HG03565 (cell line): ENCODE data around the gene LCMT2.
"Not testable (repeated sequence)": the region's sequence is repeated elsewhere in the genome, so short reads cannot be mapped to it uniquely, and the experiment has no call there.

Source experiments
- ATAC-seq: cut with Tn5 transposase; IDR thresholded peaks from one replicate; pipeline ENCODE4 v1.9.1; 2021; ENCODE audit warnings: mild to moderate bottlenecking, moderate library complexity; ENCODE audit not compliant: unreplicated experiment

LCMT2 gene

DNA sequence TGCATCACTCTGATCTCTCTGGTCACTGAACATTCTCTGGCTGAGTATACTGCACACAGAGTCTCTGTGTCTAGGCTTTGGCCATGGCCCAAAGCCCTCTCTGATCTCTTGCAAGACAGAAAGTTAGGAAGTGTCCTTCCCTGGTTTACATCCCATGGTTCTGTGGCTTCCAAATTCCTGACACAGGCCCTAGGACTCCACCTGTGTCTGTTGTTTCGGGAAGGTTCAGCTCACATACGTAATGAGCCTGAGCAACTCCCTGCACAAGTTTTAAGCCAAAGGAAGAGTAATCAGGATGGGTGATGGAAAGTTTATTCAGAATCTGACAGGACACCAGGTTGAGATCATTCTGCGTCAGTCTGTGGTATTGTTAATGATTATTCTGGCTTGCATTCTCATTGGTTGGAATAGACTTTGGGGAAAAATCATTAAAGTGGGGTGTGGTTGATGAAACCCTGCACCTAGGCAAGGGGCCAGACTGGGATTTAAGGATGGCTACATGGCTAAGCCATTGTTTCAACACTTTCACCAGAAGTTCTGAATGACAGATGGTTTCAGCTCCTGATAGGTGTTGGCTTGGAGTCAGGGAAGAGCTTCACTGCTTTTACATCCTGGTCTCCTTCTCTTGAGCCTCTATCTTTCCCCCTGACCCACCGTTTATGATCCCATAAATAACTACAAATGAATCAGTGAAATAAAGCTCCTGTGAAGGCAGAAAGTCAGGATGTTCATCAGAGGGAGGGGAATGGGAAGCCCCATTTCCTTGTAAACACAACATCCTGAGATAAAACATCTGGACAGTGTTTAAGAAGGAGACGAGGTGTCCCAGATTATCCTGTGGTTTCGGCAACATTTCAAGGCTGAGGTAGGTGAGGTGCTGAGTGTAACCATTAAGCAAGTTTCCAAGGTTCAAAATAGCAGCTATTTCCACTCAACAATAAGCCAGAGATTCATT, 14.1 kb downstream of the LCMT2 start:
- no peak for ATAC-seq

DNA sequence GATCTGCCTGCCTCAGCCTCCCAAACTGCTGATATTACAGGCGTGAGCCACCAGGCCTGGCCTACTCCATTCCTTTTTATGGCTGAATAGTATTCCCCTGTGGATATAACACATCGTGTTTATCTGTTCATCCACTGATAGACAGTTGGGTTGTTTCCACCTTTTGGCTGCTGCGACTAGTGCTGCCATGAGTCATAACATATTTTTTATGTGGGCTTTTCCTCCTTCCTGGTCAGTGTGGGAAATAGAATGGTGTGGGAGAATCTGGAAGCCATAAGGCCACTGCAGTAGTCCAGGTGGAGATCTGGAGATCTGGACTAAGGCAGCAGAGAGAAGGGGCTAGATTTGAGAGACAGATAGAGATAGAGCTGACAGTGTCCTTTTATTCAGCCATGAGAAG, 16.2 kb downstream of the LCMT2 start:
- ATAC-seq = no peak

DNA sequence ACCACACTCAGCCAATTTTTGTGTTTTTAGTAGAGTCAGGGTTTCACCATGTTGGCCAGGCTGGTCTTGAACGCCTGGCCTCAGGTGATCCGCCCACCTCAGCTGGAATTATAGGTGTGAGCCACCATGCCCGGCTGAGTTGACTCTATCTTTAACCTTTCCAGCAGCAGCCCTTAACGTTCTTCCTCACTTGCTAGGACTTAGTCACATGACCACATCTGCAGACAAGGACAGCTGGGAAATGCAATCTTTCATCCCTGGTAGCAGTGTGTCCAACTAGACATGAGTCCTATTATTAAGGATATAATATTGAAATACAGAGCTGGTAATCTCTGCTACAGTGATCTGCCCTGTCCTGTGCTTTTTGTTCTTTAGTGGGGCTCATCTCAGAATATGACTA, 18.0 kb downstream of the LCMT2 start:
- no peak for ATAC-seq

DNA sequence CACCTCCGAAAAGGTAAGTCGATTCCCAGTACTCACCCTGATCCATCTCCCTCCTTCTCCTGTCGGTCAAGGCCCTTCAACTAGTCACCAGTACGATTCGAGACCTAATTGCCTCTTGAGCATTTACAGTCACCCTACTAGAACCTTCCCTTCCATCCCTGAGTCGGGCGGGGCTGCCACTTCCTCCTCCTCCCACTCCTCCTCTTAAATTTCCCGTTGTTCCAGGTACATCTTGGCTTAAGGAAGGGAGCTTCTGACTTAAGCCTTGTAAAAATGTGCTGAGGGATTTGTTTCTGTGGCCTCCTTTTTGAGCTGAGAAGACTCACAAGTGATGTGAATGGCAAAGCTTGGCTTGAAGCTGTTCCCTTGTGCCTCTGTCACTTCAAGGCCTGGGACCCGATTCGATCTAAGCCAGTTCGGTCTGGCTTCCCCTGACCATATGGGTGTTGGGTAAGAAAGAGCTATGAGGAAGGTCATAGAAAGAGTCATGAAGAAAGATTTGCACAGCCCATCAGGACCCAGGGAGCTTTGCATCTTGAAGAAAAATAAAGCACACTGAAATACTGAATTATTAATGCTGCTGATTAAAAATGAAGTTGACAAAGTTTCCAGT, 28.1 kb downstream of the LCMT2 start, which contains the start of gene TGM7:
TGM7 (minus strand) TSS at position 51 of the 613 bp plus-strand sequence.
- ATAC-seq = no peak

DNA sequence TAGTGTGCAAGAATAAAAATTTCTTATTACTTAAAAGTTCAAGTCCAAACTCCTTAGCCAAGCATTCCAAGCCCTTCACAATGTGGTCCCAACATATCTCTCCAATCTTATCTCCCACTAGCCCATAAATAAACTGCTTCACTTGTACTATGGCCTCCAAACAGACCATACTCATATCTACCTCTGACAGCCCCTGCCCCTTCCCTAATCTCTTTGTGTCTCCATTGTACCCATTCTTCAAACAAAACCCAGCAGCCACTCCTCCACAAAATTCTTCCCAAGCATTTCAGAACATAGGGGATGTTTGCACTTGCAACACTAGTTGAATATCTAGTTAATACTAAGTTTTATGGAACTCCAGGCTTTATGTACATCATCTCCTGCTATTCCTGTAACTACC, 30.5 kb downstream of the LCMT2 start:
- ATAC-seq = no peak

DNA sequence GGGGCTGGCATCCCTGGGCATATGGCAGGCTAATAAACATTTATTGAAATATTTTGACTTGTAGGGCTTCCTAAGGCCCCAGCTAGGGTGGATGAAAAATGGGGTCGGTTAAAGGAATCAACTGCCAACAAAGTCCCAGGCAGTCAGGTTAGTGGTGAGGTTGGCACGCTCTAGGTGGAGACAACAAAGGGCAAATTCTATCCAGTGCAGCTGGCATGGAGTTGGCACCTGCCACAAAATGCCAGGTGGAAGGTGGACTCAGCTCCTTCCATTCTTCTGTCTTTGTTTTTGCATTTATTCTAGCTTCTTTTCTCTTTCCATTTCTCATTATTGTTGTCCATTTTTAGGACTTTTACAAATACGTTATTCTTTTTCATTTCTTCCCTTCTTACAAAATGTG, 31.0 kb downstream of the LCMT2 start:
- ATAC-seq = no peak

DNA sequence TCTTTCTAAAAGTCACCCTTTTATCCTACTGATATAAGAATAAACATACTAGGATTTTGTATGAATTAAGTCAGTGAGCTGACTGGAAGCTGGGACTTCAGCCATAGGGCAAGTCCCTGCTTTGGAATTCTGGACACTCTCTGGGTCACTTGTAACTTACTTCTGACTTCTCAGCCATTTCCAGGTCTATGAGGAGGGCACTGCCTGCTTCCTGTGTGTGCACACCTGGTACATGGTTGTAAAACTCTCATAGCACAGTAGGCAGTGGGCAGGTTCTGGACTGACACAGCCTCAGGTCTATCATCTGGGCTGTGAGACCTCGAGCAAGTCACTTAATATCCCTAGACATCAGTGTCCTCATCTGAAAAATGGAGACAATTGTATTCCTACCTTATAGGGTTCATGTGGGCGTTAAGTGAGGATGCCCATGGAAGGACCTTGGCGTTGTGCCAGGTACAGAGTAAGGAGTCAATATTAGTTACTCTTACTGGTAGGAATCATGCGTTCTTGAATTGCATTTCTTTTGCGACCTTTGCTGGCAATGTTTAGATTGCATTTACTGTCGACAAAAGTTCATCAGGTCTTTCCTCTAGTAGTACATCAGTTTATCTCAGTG, 36.2 kb downstream of the LCMT2 start:
- no peak for ATAC-seq

DNA sequence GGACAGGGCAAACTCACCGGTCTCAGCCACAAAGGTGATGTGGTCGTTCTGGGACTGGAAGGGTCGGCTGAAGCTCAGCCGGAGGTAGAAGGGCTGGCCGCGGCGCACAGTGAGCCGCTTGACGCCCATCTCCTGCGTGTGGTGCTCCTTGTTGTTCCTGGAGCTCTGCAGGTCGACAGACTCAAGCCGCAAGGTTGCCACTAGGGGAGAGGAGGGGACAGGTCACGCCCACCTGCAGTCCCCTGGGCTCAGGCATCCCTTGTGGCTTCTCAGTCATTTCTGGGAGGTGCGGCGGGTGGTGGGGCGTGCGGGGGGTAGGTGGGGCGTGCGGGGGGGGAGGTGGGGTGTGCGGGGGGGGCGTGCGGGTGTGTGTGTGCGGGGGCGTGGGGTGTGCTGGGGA, 36.9 kb downstream of the LCMT2 start:
- no peak for ATAC-seq

DNA sequence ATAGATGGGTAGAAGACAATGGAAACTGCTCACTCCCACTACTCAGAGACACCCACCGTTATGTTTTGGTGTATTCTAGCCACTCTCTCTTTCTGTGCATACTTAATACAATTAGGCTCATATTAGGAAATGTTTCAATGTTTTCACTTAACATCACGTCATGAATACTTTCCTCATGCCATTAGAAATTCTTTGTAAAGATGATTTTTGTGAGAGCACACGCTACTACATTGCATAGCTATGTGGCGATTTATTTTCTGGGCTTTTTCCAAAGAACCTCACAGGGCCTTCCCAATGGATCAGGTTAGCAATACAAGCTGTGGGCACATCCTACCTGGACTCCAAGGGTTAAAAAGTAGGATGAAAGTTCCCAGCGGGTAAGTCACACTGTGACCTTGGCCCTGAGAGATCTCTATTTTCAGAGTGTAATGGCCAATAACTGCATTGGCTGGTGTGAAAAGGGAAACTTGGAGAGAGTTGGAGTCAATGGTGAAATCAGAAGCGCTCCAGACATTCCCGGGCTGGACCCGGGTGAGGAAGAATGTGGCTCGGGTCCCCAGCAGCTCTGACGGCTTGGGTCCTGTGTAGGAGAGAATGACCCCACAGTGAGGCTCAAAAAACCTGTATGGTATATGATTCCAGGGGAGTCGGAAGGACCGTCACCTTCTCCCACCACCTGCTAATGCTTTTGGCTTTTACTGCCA, 37.8 kb downstream of the LCMT2 start:
- ATAC-seq = no peak

DNA sequence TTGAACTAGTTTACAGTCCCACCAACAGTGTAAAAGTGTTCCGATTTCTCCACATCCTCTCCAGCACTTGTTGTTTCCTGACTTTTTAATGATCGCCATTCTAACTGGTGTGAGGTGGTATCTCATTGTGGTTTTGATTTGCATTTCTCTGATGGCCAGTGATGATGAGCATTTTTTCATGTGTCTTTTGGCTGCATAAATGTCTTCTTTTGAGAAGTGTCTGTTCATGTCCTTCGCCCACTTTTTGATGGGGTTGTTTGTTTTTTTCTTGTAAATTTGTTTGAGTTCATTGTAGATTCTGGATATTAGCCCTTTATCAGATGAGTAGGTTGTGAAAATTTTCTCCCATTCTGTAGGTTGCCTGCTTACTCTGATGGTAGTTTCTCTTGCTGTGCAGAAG, 40.7 kb downstream of the LCMT2 start:
- not testable (repeated sequence) for ATAC-seq

DNA sequence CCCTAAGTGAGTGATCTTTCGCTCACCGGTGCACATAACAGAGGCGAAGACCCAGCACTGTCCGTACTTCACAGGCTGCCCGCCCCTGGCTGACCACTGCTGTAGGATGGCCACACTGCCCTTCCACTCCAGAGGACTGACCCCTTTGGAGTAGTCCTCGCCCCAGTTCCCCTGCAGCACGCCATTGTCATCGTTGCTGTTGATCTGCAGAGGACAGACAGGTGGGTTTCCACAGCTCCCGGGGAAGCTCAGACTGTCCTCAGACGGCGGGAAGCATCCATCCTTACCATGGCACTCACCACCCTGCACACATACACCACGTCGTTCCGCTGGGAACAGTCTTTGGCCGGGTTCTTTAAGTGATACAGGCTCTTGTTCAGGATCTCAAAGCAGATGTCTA, 43.1 kb downstream of the LCMT2 start:
- no peak for ATAC-seq

DNA sequence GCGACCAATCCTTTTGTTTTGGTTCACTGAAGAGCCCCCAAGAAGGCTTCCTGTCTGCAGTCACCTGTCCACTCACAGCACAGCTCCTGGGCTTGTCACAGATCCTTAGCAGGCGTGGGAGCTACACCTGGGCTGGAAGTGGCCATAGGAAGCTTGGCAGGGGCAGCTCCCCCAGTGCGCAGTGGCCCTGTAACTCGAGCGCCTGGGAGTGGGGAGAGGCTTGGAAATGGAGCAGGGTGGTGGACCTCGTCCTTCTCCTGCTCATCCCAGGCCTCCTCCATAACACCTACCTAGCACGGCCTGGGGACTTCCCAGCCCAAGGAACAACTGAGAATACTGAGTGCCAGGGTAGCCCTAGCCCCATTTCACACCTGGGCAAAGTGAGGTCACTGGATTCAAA, 44.3 kb downstream of the LCMT2 start:
- no peak for ATAC-seq

DNA sequence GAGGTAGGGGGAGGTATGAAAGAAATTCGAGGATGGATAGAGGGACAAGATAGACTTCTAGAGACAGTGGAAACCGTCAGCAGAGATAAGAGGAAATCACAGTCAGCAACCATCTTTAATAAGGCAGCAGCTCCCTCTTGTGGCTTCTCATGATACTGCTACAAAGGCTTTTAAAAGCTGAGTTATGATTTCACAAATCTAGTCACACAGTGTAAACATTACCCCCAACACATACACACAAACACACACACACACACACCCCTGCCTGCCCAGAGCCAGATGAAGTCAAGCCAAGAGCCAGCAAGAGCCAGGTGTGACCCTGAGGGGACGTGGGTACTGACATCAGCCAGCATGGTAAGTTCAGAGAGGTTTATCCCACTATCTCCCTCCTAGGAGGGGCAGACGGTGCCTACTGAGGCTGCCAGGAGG, 44.8 kb downstream of the LCMT2 start:
- ATAC-seq = no peak

DNA sequence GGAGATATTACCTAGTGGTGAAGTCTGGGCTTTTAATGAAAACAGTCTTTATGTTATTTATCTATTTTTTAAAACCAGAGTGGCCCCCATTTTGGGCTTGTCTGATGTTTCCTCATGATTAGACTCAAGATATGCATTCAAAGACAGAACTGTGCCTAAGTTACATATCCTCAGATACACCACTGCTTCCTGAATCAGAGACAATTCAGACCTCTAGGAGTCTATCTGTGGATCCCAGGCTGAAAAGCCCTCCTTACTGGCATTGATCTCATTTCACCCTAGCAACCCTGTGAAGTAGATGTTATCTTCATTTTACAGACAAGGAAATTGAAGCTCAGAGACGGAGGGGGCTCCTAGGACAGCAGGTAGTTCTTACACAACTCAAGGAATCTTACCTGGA, 46.8 kb downstream of the LCMT2 start:
- no peak for ATAC-seq

DNA sequence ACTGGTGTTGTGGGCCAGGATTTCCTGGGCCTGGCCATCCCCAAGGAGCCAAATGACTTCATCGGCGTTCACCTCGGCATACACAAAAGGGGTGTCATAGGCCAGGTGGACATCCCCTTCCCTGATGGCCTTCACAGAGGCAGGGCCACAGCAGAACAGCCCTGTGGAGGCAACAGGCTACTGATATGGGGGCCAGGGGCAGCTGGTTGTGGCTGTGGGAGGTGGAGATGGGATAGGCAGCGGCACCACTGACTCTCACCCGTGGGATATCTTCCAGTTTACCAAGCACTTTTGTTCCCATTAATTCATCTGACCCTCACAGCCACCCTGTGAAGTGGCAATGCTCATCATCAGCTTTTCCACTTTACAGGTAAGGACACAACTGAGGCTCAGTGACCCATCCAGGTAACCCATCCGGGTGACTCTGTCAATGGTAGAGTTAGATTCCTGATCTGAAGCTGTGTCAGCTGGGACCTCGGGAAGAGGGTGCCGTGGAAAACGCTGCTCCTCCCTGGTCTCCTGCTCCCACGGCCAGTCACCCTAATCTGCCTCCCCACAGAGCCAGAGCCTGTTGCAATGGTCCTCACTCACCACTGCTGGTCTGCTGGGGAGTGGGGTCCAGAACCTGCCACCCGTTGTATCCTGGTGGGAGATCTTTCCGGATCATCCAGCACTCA, 48.3 kb downstream of the LCMT2 start:
- no peak for ATAC-seq

DNA sequence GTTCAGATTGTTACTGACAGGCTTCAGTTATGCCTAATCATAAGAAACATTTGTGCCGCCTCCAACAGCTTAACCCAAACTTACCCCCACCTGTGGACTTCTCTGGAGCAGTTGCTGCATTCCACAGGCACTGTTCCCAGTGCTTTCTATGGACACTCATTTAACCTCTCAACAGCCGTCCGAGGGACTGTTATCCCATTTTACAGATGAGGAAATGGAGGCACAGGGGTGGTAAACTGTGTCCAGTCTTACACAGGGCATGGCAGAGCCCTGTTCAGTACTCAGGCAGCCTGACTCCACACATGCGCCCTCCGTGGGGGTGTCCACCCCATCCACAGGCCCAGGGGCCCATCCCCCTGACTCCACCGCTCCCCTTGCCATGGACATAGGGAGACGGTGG, 49.4 kb downstream of the LCMT2 start:
- no peak for ATAC-seq

DNA sequence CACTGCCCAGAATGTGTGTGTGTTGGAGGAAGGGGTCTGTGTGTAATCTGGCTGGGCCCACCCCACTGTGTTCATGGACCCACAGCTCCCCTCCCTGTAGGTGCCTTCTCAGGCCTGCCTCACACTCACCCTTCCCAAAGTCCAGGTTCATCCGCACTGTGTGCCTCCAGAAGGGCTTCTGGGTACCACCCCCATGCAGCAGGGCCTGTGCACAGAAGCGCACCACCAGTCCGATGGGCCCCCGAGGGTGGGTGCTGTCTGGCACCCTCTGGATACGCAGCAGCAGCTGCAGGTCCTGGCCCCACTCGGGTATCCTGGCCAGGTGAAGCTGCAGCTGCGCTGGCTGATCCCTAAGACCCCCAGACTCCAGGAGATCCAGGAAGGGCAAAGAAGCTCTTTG, 50.9 kb downstream of the LCMT2 start:
- no peak for ATAC-seq

DNA sequence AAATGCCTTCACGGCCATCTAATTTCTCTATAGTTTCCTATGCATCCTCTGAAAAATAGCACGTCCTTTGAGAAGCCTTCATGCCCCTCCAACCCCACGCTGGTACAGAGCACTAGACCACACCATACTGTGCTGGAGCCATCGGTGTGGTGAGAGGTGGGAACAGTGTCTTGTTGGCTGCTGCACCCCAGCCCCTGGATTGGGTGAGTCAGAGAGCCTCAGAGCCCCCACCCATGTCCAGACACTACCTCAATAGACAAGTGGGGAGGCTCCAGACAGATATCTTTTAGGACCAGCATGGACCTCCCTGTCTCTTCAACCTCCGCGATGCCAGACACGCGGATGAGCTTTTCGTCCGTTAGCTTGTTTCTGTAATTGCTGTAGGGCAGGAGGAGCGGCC, 51.5 kb downstream of the LCMT2 start:
- no peak for ATAC-seq

DNA sequence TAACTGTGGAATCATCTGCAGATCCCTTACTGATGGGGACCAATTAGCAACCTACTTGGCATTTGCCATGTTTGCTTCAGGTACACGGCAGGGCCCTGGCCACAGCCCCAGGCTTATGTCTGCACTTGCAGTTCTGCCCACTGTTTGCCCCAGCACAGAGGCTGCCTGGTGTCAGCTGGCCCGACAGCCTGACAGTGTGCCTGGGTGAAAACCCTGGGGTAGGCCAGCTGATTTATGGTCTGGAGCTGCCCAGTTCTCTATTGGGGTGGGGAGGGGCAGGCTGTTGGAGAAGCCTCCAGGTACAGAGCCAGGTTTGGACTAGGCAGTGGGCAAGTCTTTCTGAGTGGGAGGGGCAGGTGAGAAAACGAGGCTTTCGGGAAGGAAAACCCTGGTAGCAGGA, 52.5 kb downstream of the LCMT2 start:
- no peak for ATAC-seq

DNA sequence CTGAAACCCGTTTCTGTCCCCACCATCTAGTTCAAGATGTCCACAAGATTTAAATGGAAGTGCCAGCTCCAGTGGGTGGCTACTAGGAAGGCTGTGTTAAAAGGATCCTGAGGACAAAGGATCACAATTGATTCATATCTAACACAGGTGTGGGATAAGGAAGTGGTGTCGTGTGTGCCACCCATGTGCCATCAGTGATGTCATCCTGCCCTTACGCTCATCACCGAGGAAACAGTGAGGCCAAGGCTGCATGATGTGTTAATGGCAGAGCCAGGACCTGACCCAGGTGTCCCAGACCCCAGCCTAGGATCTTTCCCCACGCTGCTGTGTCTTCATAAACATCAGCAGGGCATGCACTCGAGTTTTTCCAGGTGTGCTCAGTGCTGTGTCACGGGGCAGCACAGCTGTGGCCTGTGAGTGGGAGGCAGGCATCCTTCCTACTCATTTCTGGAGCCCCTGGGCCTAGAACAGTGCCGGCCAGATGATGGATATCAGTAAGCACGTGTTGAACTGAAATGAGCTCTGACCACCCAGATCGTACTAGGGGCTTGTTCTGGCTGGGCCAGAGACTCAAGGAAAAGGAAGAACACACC, 53.0 kb downstream of the LCMT2 start:
- ATAC-seq = no peak
